Measurements from ENCODE around the gene ENAM. TPM values are rescaled to one million over a fixed set of nuclear protein-coding genes. Genes with fewer than 3 reads are reported as not detected.

The ENAM gene
- total and polyA plus RNA-seq, 9 of the 15 experiments (the other 6 are each of a cell fraction or from before 2014, with no cell fraction given), result 0.04 to 0.09 (median 0.04) TPM; not detected in 6

GRCh38 chr4:70676554-70677090 lies 48.1 kb downstream of the ENAM start:
- Histone ChIP-seq H3K27ac (ENCODE audit: extremely low read depth, low read depth, low read length) (no peak overlapping the region), H2AFZ (ENCODE audit: low read depth, low read length) (peak overlapping the region; percentile 5; the same call in 1 of the 2 replicates), H3K4me2 (ENCODE audit: insufficient read depth, low read length) (no peak overlapping the region), H3K4me3 (no peak overlapping the region), H3K27me3 (ENCODE audit: control insufficient read depth in 2 of 2, insufficient read depth in 2 of 2, low read length in 2 of 2) (no peaks in the 10 kb centered on the region), H3K79me2 (ENCODE audit: control insufficient read depth, insufficient read depth, low read length) (no peaks in the 10 kb centered on the region), H3K36me3 (ENCODE audit: control insufficient read depth, insufficient read depth, low read length) (no peaks in the 10 kb centered on the region), H3K9me1 (ENCODE audit: control insufficient read depth, insufficient read depth, low read length) (no peaks in the 10 kb centered on the region), H4K20me1 (replicated peaks; ENCODE audit: control insufficient read depth, insufficient read depth, low read length) (no peaks in the 10 kb centered on the region), H3K9me3 (replicated peaks; ENCODE audit: control insufficient read depth, insufficient read depth, low read depth, low read length) (no peaks in the 10 kb centered on the region), H3K9ac (ENCODE audit: insufficient read depth in 1 of 2, low read depth in 2 of 2, low read length in 2 of 2) (no peak overlapping the region), H3K4me1 (replicated peaks in 1 of 2; ENCODE audit: control insufficient read depth in 2 of 2, insufficient read depth in 2 of 2, low read length in 2 of 2) (no peaks in the 10 kb centered on the region)
- in situ Hi-C loops (cut with MboI), result no loop called here
- ChIA-PET POLR2A (no interaction called here), CTCF (ENCODE audit: low intra/inter-chr PET ratio) (no interaction called here)
- DNase-seq (ENCODE audit: extremely low read depth in 1 of 4, low spot score in 3 of 4), result no peak
- no peak; the same call in 2 of the 3 replicates for ATAC-seq
- 46% methylated on average over 3 of the region's 6 CpGs for WGBS (ENCODE audit: insufficient coverage, low coverage, missing lambda C conversion rate)
- no peak for FAIRE-seq
- BruUV-seq (replicated peaks), result no TSS peak
- intact Hi-C loops (cut with micrococcal nuclease), result no loop called here
- no peak for TF ChIP-seq TRIM25 (IDR thresholded peaks at IDR 0.05; ENCODE audit: borderline replicate concordance)
- no peak for TF ChIP-seq CUX1 (CRISPR knock-in tag; IDR thresholded peaks at IDR 0.05)
- no peak for TF ChIP-seq ZNF140 (CRISPR knock-in tag; IDR thresholded peaks at IDR 0.05)
- TF ChIP-seq SNRNP70 (optimal IDR thresholded peaks at IDR 0.05; ENCODE audit: low read depth, low read length), result no peak
- TF ChIP-seq ATF1 (CRISPR knock-in tag; IDR thresholded peaks at IDR 0.05), result no peak
- TF ChIP-seq ATF1 (tag; IDR thresholded peaks at IDR 0.05), result no peak
- TF ChIP-seq, protein P1, sequence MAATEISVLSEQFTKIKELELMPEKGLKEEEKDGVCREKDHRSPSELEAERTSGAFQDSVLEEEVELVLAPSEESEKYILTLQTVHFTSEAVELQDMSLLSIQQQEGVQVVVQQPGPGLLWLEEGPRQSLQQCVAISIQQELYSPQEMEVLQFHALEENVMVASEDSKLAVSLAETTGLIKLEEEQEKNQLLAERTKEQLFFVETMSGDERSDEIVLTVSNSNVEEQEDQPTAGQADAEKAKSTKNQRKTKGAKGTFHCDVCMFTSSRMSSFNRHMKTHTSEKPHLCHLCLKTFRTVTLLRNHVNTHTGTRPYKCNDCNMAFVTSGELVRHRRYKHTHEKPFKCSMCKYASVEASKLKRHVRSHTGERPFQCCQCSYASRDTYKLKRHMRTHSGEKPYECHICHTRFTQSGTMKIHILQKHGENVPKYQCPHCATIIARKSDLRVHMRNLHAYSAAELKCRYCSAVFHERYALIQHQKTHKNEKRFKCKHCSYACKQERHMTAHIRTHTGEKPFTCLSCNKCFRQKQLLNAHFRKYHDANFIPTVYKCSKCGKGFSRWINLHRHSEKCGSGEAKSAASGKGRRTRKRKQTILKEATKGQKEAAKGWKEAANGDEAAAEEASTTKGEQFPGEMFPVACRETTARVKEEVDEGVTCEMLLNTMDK (IDR thresholded peaks at IDR 0.05; ENCODE audit: borderline replicate concordance, insufficient read depth, low read depth, low read length, poor library complexity, severe bottlenecking), result no peak
- TF ChIP-seq ZNF707 (CRISPR knock-in tag; conservative IDR thresholded peaks at IDR 0.05), result no peak
- TF ChIP-seq, protein P2, sequence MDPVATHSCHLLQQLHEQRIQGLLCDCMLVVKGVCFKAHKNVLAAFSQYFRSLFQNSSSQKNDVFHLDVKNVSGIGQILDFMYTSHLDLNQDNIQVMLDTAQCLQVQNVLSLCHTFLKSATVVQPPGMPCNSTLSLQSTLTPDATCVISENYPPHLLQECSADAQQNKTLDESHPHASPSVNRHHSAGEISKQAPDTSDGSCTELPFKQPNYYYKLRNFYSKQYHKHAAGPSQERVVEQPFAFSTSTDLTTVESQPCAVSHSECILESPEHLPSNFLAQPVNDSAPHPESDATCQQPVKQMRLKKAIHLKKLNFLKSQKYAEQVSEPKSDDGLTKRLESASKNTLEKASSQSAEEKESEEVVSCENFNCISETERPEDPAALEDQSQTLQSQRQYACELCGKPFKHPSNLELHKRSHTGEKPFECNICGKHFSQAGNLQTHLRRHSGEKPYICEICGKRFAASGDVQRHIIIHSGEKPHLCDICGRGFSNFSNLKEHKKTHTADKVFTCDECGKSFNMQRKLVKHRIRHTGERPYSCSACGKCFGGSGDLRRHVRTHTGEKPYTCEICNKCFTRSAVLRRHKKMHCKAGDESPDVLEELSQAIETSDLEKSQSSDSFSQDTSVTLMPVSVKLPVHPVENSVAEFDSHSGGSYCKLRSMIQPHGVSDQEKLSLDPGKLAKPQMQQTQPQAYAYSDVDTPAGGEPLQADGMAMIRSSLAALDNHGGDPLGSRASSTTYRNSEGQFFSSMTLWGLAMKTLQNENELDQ (CRISPR knock-in tag; IDR thresholded peaks at IDR 0.05; ENCODE audit: borderline replicate concordance), result no peak
- no peak for TF ChIP-seq HOXB6 (CRISPR knock-in tag; IDR thresholded peaks at IDR 0.05; ENCODE audit: borderline replicate concordance)

Data from K562 (cell line).